OCI-LY1 (cell line): ENCODE results near the gene SPCS2.

Source experiments
- H2AFZ ChIP-seq: fragments of 200-600 bp; sonication (generic), shearing (Covaris generic); 2 replicates; pipeline ENCODE4 v1.6.0; 2014; ENCODE audit warnings: antibody characterized with exemption, mild to moderate bottlenecking, low read length
- H3F3A ChIP-seq: fragments of 200-600 bp; sonication (generic), shearing (Covaris generic); 2 replicates; pipeline ENCODE4 v1.6.0; 2014; ENCODE audit warnings: mild to moderate bottlenecking, antibody characterized with exemption, low read length, moderate library complexity; ENCODE audit not compliant: insufficient read depth
- H3K27ac ChIP-seq: fragments of 200-600 bp; sonication (generic); 2 replicates; pipeline ENCODE4 v1.5.1; 2014; ENCODE audit warnings: low read length, mixed run types, mild to moderate bottlenecking, low read depth; ENCODE audit not compliant: poor library complexity, severe bottlenecking
- H3K27me3 ChIP-seq: fragments of 200-600 bp; sonication (generic); 2 replicates; pipeline ENCODE4 v1.6.0; 2014; ENCODE audit warnings: antibody characterized with exemption, mild to moderate bottlenecking, low read length, moderate library complexity; ENCODE audit not compliant: insufficient read depth
- H3K36me3 ChIP-seq: fragments of 200-600 bp; sonication (generic); 2 replicates; pipeline ENCODE4 v1.6.1; 2014; ENCODE audit warnings: mild to moderate bottlenecking, antibody characterized with exemption, low read length, moderate library complexity, mixed read lengths; ENCODE audit not compliant: insufficient read depth
- H3K4me1 ChIP-seq: fragments of 200-600 bp; sonication (generic); 2 replicates; pipeline ENCODE4 v1.5.1; 2014; ENCODE audit warnings: mild to moderate bottlenecking, low read length, moderate library complexity; ENCODE audit not compliant: insufficient read depth, severe bottlenecking
- H3K4me2 ChIP-seq: fragments of 200-600 bp; sonication (generic), shearing (Covaris generic); 2 replicates; pipeline ENCODE4 v1.6.1; 2014; ENCODE audit warnings: low read length
- H3K4me3 ChIP-seq: fragments of 200-600 bp; sonication (generic); 2 replicates; pipeline ENCODE4 v1.5.1; 2014; ENCODE audit warnings: low read length, low read depth, mild to moderate bottlenecking, mixed read lengths; ENCODE audit not compliant: poor library complexity, severe bottlenecking
- H3K79me2 ChIP-seq: fragments of 200-600 bp; shearing (Covaris generic); 2 replicates; pipeline ENCODE4 v1.6.1; 2016; ENCODE audit warnings: mixed run types, low read length, mixed read lengths; ENCODE audit not compliant: insufficient read depth
- H3K9ac ChIP-seq: fragments of 200-600 bp; sonication (generic), shearing (Covaris generic); 2 replicates; pipeline ENCODE4 v1.6.1; 2014; ENCODE audit warnings: mild to moderate bottlenecking, low read length, mixed read lengths
- H3K9me2 ChIP-seq: fragments of 200-600 bp; sonication (generic), shearing (Covaris generic); 2 replicates; pipeline ENCODE4 v1.6.1; 2014; ENCODE audit warnings: low read depth, mild to moderate bottlenecking, low read length, mixed read lengths
- H3K9me3 ChIP-seq: fragments of 200-600 bp; shearing (Covaris generic); 2 replicates; pipeline ENCODE4 v1.6.1; 2014; ENCODE audit warnings: low read length, mixed read lengths
- H4K20me1 ChIP-seq: fragments of 200-600 bp; sonication (generic), shearing (Covaris generic); 2 replicates; pipeline ENCODE4 v1.6.0; 2016; ENCODE audit warnings: mild to moderate bottlenecking, low read length; ENCODE audit not compliant: insufficient read depth
- CTCF ChIP-seq: fragments of 200-600 bp; sonication (generic), shearing (Covaris generic); IDR thresholded peaks from 2 replicates; pipeline ENCODE4 v1.5.1; 2017; ENCODE audit warnings: mild to moderate bottlenecking, antibody characterized with exemption, low read length, moderate library complexity, mixed read lengths
- EZH2 ChIP-seq: fragments of 200-600 bp; sonication (generic), shearing (Covaris generic); IDR thresholded peaks from 2 replicates; pipeline ENCODE4 v1.8.0; 2017; ENCODE audit warnings: borderline replicate concordance, mixed run types, mild to moderate bottlenecking, antibody characterized with exemption, low read length, moderate library complexity, mixed read lengths

The SPCS2 gene

GRCh38 chr11:74933765-74934164 lies 15.3 kb upstream of the SPCS2 start:
- no peak overlapping the region for H3K9ac ChIP-seq
- no peaks in the 10 kb centered on the region for H3K79me2 ChIP-seq
- no peaks in the 10 kb centered on the region for H3K4me1 ChIP-seq
- no peak overlapping the region for H3K27ac ChIP-seq
- no peaks in the 10 kb centered on the region for H4K20me1 ChIP-seq
- H3F3A ChIP-seq = no peaks in the 10 kb centered on the region
- TF ChIP-seq CTCF (no peak), EZH2 (no peak)
- H3K4me3 ChIP-seq = no peak overlapping the region
- H3K9me2 ChIP-seq = no peaks in the 10 kb centered on the region
- no peaks in the 10 kb centered on the region for H3K9me3 ChIP-seq
- no peaks in the 10 kb centered on the region for H3K27me3 ChIP-seq
- H3K36me3 ChIP-seq = peaks cover 77% of the 10 kb centered on the region
- no peak overlapping the region for H3K4me2 ChIP-seq
- no peak overlapping the region for H2AFZ ChIP-seq

GRCh38 chr11:74935285-74935684 lies 13.8 kb upstream of the SPCS2 start:
- no peak overlapping the region for H2AFZ ChIP-seq
- H3K27ac ChIP-seq = no peak overlapping the region
- no peaks in the 10 kb centered on the region for H3K9me3 ChIP-seq
- H4K20me1 ChIP-seq = no peaks in the 10 kb centered on the region
- no peak overlapping the region for H3K4me3 ChIP-seq
- H3K36me3 ChIP-seq = peaks cover 62% of the 10 kb centered on the region
- no peaks in the 10 kb centered on the region for H3K27me3 ChIP-seq
- no peak overlapping the region for H3K4me2 ChIP-seq
- no peak overlapping the region for H3K9ac ChIP-seq
- TF ChIP-seq CTCF (no peak), EZH2 (no peak)
- no peaks in the 10 kb centered on the region for H3K4me1 ChIP-seq
- no peaks in the 10 kb centered on the region for H3K79me2 ChIP-seq
- no peaks in the 10 kb centered on the region for H3F3A ChIP-seq
- no peaks in the 10 kb centered on the region for H3K9me2 ChIP-seq

- H4K20me1 ChIP-seq = no peaks in the 10 kb centered on the region
- peaks cover 66% of the 10 kb centered on the region for H3K36me3 ChIP-seq
- no peak overlapping the region for H3K4me3 ChIP-seq
- H3K4me1 ChIP-seq = no peaks in the 10 kb centered on the region
- no peaks in the 10 kb centered on the region for H3K79me2 ChIP-seq
- H3F3A ChIP-seq = no peaks in the 10 kb centered on the region
- no peak overlapping the region for H2AFZ ChIP-seq
- no peak for TF ChIP-seq EZH2
- TF ChIP-seq CTCF = no peak
- no peaks in the 10 kb centered on the region for H3K27me3 ChIP-seq
- H3K4me2 ChIP-seq = no peak overlapping the region
- no peaks in the 10 kb centered on the region for H3K9me3 ChIP-seq
- H3K9ac ChIP-seq = no peak overlapping the region
- H3K9me2 ChIP-seq = no peaks in the 10 kb centered on the region
- no peak overlapping the region for H3K27ac ChIP-seq
These were observed 13.0 kb upstream of the SPCS2 start for GRCh38 chr11:74936087-74936486.
